Kidney epithelial cell (primary cell): ENCODE results near the gene MEPE. TPM values are rescaled to one million over a fixed set of nuclear protein-coding genes. Genes with fewer than 3 reads are reported as not detected.

Source experiments
- DNase-seq: peaks from one replicate; pipeline ENCODE4 v3.0.0-alpha.2; 2010; ENCODE audit warnings: low read depth
- H3K27me3 ChIP-seq: 2 replicates; pipeline ENCODE4 v1.6.0; 2011; ENCODE audit warnings: low read length; ENCODE audit not compliant: control insufficient read depth, insufficient read depth
- H3K36me3 ChIP-seq: 2 replicates; pipeline ENCODE4 v1.5.1; 2011; ENCODE audit warnings: low read length; ENCODE audit not compliant: control insufficient read depth, insufficient read depth
- H3K4me3 ChIP-seq: 2 replicates; pipeline ENCODE4 v1.5.1; 2011; ENCODE audit warnings: low read depth, mild to moderate bottlenecking, control low read depth, low read length
- CTCF ChIP-seq: IDR thresholded peaks from 2 replicates; pipeline ENCODE4 v1.5.1; 2011; ENCODE audit warnings: mild to moderate bottlenecking, moderate library complexity, low read length, control low read depth, inconsistent platforms; ENCODE audit not compliant: insufficient read depth, poor library complexity, severe bottlenecking
- total RNA-seq: library from RNA; depleted of rRNA; stranded (reverse); fragments of >200 nt; gene quantifications from 2 replicates; pipeline ENCODE4 v1.2.3, GENCODE V29; 2015

The MEPE gene
- total RNA-seq, 1 donor from 2014 or later: not detected

DNA sequence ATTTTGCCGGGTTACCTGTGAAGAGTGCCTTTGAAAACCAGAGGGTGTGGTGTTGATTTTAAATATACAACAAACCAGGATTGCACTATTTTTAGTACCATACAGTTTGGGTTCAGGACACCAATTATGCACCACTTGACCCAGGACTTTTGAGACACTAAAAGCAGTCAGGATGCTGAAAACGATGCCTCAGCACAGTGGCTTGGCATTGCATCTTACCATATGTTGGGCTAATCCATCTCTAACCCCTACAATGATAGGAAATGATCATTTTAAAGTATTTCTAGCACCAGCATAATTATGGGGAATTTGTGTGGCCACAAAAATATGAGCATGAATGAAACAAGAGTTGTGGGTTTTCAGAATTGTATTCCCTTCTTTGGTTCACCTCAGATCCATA is 29.3 kb upstream of the MEPE start:
- Histone ChIP-seq H3K27me3 (no peaks in the 10 kb centered on the region), H3K36me3 (no peaks in the 10 kb centered on the region), H3K4me3 (no peak overlapping the region)
- no peak for DNase-seq
- TF ChIP-seq CTCF: no peak

GRCh38 chr4:87804871-87805270 is 27.9 kb upstream of the MEPE start:
- no peaks in the 10 kb centered on the region for H3K27me3 ChIP-seq

DNA sequence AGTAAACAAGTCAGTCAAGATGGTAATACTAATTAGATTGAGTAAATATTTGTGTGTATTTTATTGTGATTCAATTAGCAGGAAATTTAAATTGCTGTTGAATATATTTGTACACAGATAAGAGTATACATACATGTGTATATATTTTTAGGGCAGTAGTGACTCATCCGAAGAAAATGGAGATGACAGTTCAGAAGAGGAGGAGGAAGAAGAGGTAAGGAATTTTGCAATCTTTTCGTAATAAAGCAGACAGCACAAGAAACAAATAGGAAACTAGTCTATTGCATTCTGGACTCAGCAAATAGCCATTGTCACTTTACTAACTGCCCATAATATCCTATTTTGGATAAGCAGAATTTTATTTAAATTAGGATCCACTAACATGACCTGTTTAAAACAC is 26.8 kb upstream of the MEPE start:
- no peak for TF ChIP-seq CTCF
- Histone ChIP-seq H3K4me3 (no peak overlapping the region), H3K27me3 (no peaks in the 10 kb centered on the region), H3K36me3 (no peaks in the 10 kb centered on the region)
- DNase-seq: no peak

More at GRCh38 chr4:87804871-87805270, 27.9 kb upstream of the MEPE start:
- Histone ChIP-seq H3K4me3 (no peak overlapping the region), H3K36me3 (no peaks in the 10 kb centered on the region)
- TF ChIP-seq CTCF: no peak
- DNase-seq: no peak

DNA sequence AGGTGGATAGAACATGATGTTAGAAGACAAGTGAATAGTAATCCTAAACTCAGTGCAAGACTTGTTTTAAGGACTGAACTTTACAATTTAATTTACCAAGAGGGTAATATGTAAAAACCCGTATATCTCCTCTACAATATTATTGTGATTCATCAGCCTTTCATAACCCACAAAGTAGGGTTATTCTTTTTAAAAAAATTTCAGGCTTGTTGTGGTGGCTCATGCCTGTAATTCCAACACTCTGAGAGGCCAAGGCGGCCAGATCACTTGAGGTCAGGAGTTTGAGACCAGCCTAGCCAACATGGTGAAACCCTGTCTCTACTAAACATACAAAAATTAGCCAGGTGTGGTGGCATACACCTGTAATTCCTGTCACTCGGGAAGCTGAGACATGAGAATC is 26.2 kb upstream of the MEPE start:
- H3K4me3 ChIP-seq: no peak overlapping the region
- no peaks in the 10 kb centered on the region for H3K36me3 ChIP-seq
- no peak for DNase-seq
- TF ChIP-seq CTCF: no peak
- H3K27me3 ChIP-seq: no peaks in the 10 kb centered on the region

DNA sequence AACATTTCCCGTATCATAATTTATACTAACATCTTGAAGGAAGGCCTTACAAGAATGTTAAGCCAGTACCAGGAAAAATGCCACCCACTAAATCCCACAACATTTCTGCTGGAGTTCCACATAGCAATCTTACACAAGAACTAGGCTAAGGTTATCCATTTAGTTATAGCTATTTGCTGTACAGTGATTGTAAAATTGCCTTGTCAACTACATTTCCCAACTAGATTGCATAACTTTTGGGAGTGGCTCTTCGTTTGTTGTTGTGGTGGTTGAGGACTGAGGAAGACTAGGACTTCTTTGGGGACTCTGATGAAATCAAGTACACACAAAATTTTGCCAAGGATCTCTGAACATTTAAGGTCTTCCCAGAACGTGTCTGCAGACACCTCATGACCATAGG is 25.4 kb upstream of the MEPE start:
- no peak for TF ChIP-seq CTCF
- H3K27me3 ChIP-seq: no peaks in the 10 kb centered on the region
- H3K4me3 ChIP-seq: no peak overlapping the region
- no peak for DNase-seq
- H3K36me3 ChIP-seq: no peaks in the 10 kb centered on the region

DNA sequence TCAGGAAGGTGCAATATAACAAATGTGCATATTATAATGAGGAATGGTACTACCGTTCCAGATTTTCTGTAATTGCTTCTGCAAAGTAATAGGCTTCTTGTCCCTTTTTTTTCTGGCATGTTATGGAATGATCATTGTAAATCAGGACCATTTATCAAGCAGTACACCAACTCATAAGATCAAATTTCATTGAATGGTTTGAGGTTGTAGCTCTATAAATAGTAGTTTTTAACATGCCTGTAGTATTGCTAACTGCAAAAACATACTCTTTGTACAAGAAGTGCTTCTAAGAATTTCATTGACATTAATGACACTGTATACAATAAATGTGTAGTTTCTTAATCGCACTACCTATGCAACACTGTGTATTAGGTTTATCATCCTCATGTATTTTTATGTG is 20.8 kb upstream of the MEPE start:
- Histone ChIP-seq H3K36me3 (no peaks in the 10 kb centered on the region), H3K27me3 (no peaks in the 10 kb centered on the region), H3K4me3 (no peak overlapping the region)
- TF ChIP-seq CTCF: no peak
- no peak for DNase-seq
